Measurements from ENCODE around the gene C14orf93. TPM values are rescaled to one million over a fixed set of nuclear protein-coding genes. Genes with fewer than 3 reads are reported as not detected.

Gene C14orf93
- polyA plus RNA-seq, 6 donors from 2014 or later: 6.8 to 15.4 (median 11.6) TPM

DNA sequence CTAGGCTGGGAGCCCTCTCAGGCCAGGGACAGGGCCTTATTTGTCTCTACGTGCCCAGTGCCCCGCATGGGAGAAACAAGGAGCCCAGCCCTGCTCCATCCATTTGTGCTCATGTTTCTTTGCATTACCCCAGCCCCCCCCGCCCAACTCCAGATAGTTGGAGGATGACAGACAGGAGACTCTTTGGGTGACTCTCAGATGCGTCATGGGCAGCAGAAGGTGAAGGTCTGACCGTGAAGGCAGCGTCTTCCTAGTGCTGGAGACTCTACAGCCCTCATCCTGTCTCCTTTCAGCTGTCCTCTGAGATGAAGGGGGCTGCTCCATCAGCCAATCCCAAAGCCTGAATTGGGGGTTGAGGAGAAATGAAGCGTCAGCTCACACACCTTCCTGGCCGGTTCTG lies 31.8 kb upstream of the C14orf93 start:
- no peak overlapping the region for H3K4me3 Mint-ChIP-seq
- H3K27me3 Mint-ChIP-seq: peaks cover 0 to 25% (median 0%) of the 10 kb centered on the region in 3 donors

DNA sequence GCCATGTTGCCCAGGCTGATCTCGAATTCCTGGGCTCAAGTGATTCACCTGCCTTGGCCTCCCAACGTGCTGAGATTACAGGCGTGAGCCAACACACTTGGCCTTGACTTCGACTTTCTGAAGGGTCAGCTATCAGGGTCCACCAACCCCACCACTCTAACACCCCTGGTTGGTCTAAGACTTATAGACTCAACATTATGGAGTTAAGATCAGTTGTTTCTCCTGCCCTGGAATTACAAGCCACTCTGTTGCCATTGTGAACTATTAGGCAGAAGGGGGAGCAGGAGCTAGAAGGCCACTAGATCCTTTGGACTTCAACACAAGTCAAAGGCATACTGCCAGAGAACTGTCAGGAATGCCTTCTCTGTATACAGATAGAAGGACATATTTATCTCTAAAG lies 30.2 kb upstream of the C14orf93 start:
- peaks cover 0 to 20% (median 0%) of the 10 kb centered on the region in 3 donors for H3K27me3 Mint-ChIP-seq
- no peaks in the 10 kb centered on the region for H3K36me3 Mint-ChIP-seq
- H3K4me3 Mint-ChIP-seq: no peak overlapping the region
- H3K4me1 Mint-ChIP-seq: peaks cover 0 to 8% (median 8%) of the 10 kb centered on the region in 3 donors
- H3K27ac Mint-ChIP-seq: no peak overlapping the region
- DNase-seq: no peak
- ATAC-seq (ENCODE audit: low read depth in 2 of 2): no peak
- H3K9me3 Mint-ChIP-seq: no peaks in the 10 kb centered on the region

More for the DNA sequence above, 31.8 kb upstream of the C14orf93 start:
- no peaks in the 10 kb centered on the region for H3K9me3 Mint-ChIP-seq
- no peaks in the 10 kb centered on the region for H3K4me1 Mint-ChIP-seq
- no peak for ATAC-seq (ENCODE audit: low read depth in 2 of 2)
- no peak for DNase-seq
- no peak overlapping the region for H3K27ac Mint-ChIP-seq
- H3K36me3 Mint-ChIP-seq: no peaks in the 10 kb centered on the region

DNA sequence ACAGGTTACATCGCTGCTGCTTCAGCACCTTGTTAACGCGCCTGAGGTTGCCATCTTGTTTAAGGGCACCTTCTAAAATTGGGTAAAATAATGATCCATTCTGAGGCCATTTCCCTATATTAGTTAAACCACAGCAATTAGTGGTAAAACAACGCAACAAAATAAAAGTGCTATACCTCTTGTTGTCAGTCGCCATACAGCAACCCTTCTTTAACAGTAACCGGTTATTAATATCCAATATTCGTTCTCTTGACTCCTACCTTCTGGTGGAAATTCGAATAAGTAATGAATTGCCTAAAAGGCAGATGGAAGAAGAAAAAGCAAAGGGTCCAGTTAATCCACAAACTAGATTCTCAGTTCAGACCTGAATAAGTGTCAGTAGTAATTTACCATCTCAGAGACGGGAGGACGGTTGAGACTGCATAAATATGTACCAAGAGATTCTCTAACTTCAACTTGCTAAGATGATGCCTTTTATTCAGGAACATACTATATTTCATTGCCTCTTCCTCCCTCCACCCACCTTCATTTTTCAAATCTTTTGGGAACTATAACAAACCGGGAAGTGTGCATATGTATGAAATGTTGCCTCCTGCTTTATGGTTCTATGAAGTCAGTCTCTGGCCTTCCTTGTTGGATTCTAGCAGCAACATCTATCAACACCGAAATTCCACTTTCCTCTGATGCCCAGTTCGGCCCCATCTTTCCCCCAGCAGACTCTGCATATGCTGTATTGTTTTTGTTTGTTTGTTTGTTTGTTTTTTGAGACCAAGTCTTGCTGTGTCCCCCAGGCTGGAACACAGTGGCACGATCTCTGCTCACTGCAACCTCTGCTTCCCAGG lies 25.6 kb upstream of the C14orf93 start:
- H3K27me3 Mint-ChIP-seq: no peaks in the 10 kb centered on the region
- ATAC-seq (ENCODE audit: low read depth in 2 of 2): no peak
- H3K36me3 Mint-ChIP-seq: peaks cover 0 to 6% of the 10 kb centered on the region in 2 donors
- peaks cover 11 to 32% (median 27%) of the 10 kb centered on the region in 3 donors for H3K4me1 Mint-ChIP-seq
- H3K27ac Mint-ChIP-seq: peak overlapping the region; percentile 89 to 97 (median 94)
- DNase-seq: no peak
- H3K4me3 Mint-ChIP-seq: peak overlapping the region; percentile 81 to 98 (median 93)
- no peaks in the 10 kb centered on the region for H3K9me3 Mint-ChIP-seq

DNA sequence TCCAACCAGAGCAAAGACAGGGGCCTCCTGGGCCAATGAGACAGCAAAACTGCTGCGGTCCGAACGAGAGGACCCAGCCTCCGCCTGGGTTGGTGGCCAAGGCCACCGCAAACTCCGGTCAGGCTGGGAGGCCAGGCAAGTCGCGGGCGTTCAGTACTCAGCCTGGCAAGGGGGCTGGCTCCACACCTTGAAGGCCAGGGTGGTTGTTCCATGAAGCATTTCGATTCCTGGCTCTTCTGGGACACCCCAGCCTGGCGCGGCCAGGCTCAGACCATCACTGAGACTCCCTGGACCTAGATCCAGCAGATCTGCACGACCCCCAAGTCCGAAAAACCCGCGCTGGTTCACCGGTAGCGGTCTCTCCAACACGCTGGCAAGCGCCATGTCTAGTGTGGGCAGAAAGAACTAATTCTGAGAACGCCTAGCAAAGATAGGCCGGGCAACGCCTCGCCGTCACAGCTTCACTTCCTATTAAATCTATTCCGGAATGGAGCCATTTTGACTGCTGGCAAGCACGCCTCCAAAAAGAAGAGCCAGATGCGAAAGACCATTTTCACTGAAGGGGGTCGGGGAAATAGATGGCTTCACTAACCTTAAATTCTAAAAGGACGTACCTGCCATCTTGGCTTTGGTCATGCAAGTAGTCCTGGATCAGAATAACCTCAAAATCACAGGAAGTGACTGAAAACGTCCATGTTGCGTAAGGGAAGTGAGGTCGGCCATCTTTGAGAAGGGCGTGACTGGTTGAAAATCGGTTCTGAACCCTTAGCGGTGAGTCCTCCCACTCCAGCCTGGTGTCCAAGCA lies 24.8 kb upstream of the C14orf93 start, which contains the start of gene PSMB5:
PSMB5 (minus strand) TSS at position 403 of the 805 bp plus-strand sequence; CDS start at position 384, 19 bp downstream.
- ATAC-seq (ENCODE audit: low read depth in 2 of 2) (peak; percentile 91 to 93), DNase-seq (peak; percentile 91)
- Mint-ChIP-seq H3K4me3 (peak within 1 kb of the TSS; percentile 81 to 98 (median 93)), H3K4me1 (peaks cover 11 to 32% (median 27%) of the 10 kb centered on the region in 3 donors), H3K27me3 (no peaks in the 10 kb centered on the region), H3K27ac (peak within 1 kb of the TSS; percentile 89 to 97 (median 94)), H3K9me3 (no peaks in the 10 kb centered on the region), H3K36me3 (peaks cover 0 to 6% of the 10 kb centered on the region in 2 donors)

DNA sequence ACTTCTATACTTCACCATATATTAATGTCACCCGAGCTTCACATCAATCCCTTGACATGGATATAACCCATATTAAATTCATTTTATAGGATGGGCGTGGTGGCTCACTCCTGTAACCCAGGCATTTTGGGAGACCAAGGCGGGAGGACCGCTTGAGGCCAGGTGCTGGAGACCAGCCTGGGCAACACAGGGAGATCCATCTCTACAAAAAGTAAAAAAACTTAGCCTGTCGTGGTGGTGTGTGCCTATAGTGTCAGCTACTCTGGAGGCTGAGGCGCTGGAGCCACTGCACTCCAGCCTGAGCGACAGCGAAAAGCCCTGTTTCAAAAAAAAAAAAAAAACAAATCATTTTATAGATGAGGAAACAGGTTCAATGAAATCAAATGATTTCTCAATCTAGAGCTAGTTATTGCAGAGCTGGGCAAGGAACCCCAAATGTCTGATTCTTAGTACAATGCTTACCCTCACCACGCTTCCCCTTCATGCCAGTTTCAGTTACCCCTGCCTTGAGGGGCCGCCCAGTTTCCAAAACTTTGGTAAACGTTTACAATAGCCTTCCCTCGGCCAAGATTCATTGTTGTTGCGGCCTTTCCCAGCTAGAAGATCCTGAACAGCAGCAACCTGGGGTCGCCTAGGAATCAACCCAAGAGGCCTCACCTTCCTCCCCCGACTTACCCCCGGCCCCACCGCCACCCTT lies 24.0 kb upstream of the C14orf93 start:
- Mint-ChIP-seq H3K27ac (peak overlapping the region; percentile 89 to 97 (median 94)), H3K36me3 (peaks cover 0 to 11% of the 10 kb centered on the region in 2 donors), H3K4me3 (peak overlapping the region; percentile 81 to 98 (median 93)), H3K27me3 (no peaks in the 10 kb centered on the region), H3K4me1 (peaks cover 16 to 36% (median 33%) of the 10 kb centered on the region in 3 donors), H3K9me3 (no peaks in the 10 kb centered on the region)
- DNase-seq (no peak), ATAC-seq (ENCODE audit: low read depth in 2 of 2) (no peak)

DNA sequence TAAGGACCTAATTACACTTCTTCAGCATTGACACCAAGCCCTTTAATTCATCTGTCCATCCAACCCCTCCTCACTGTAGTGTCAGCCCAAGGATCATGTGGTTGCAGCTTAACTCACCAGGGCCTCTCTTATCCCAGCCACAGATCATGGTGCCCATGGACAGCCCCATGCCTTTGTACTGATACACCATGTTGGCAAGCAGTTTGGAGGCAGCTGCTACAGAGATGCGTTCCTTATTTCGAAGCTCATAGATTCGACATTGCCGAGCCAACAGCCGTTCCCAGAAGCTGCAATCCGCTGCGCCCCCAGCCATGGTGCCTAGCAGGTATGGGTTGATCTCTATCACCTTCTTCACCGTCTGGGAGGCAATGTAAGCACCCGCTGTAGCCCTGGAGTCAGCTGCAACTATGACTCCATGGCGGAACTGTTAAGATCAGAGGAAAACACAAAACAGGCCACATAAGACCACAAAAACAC lies 23.3 kb upstream of the C14orf93 start:
- DNase-seq (no peak), ATAC-seq (ENCODE audit: low read depth in 2 of 2) (no peak)
- Mint-ChIP-seq H3K36me3 (peaks cover 0 to 15% of the 10 kb centered on the region in 2 donors), H3K9me3 (no peaks in the 10 kb centered on the region), H3K27me3 (no peaks in the 10 kb centered on the region), H3K4me1 (peaks cover 20 to 40% (median 38%) of the 10 kb centered on the region in 3 donors), H3K4me3 (peak overlapping the region; percentile 81 to 98 (median 92)), H3K27ac (peak overlapping the region in 4 of 6 donors; percentile 47 to 84 (median 66))

DNA sequence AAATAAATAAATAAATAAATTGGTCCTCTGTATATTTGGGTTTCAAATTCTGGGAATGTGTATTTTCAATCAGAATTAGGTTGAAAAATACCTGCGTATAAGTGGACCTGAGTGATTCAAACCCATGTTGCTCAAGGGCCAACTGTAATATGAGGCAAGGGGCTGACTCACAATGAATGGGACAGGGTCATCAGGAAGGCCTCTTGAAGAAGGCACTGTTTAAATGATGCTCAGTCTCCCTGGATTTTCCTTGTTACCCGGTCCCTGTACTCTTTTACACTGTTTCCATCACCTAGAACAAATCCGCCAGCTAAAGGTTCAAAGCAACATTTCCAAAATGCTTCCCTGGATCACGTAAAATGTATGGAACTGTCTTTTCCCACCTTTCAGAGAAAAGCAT lies 21.0 kb upstream of the C14orf93 start:
- DNase-seq (no peak), ATAC-seq (ENCODE audit: low read depth in 2 of 2) (no peak)
- peaks cover 20 to 46% (median 44%) of the 10 kb centered on the region in 3 donors for H3K4me1 Mint-ChIP-seq
- H3K27ac Mint-ChIP-seq: no peak overlapping the region
- H3K36me3 Mint-ChIP-seq: peaks cover 2 to 15% of the 10 kb centered on the region in 2 donors
- H3K4me3 Mint-ChIP-seq: peak overlapping the region in 1 of 8 donors; percentile 53
- no peaks in the 10 kb centered on the region for H3K9me3 Mint-ChIP-seq
- no peaks in the 10 kb centered on the region for H3K27me3 Mint-ChIP-seq

DNA sequence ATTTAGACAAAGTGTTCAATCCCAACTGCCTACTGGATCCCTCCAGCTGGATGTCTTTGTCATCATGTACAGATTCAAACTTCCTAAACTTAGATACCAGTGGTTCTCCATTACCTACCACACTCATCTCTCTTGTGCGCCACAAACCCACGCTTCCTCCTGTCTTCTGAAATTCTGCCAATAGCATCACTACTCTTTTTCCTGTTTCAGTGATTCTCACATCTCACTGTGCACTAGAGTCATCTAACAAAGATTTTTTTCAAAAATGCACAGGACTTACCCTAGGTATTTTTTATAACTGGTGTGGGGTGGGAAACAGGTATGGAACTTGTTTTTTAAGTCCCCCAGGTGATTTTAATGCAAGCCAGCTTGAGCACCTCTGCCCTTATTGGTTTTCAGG lies 18.9 kb upstream of the C14orf93 start:
- Mint-ChIP-seq H3K4me1 (peaks cover 22 to 35% (median 34%) of the 10 kb centered on the region in 3 donors), H3K27me3 (no peaks in the 10 kb centered on the region), H3K36me3 (peaks cover 15 to 17% of the 10 kb centered on the region in 2 donors), H3K9me3 (no peaks in the 10 kb centered on the region), H3K27ac (peak overlapping the region in 3 of 6 donors; percentile 4 to 65 (median 21)), H3K4me3 (peak overlapping the region in 1 of 8 donors; percentile 5)
- ATAC-seq (ENCODE audit: low read depth in 2 of 2): no peak
- DNase-seq: no peak

DNA sequence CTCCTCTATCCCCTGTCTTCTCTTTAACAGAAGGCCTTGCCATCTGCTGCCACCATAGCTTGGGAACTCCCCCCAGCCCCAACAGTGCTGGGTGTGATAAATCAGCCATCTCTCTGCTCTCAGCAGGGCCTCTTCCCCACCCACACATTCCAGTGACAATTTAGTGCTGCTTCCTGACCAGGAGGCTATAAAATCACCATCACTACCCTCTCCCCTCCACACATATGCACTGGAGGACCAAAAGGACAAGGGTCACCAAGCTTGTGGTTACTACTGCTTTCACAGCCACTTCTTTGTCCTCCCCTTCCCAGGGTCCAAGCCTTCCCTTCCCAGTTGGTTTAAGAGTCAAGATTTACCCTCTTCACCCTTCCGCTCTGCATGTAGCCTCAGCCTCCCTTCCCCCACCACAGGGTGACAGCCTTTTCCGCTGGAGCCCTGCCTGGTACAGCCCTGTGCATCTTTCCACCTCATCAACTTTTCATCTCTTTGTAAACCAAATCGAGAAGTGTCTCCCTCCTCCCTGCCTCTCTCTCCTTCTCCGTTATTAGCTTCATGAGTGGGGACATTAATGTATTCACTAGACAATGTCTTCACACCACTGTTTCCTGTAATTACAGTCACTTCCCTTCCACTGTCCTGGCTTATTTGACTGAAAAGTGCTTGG lies 15.3 kb upstream of the C14orf93 start:
- Mint-ChIP-seq H3K36me3 (peaks cover 14 to 17% of the 10 kb centered on the region in 2 donors), H3K27ac (peak overlapping the region in 2 of 6 donors; percentile 1 to 94), H3K9me3 (no peaks in the 10 kb centered on the region), H3K4me1 (peaks cover 13 to 24% (median 20%) of the 10 kb centered on the region in 3 donors), H3K27me3 (no peaks in the 10 kb centered on the region), H3K4me3 (peak overlapping the region in 1 of 8 donors; percentile 30)
- DNase-seq (no peak), ATAC-seq (ENCODE audit: low read depth in 2 of 2) (no peak)

DNA sequence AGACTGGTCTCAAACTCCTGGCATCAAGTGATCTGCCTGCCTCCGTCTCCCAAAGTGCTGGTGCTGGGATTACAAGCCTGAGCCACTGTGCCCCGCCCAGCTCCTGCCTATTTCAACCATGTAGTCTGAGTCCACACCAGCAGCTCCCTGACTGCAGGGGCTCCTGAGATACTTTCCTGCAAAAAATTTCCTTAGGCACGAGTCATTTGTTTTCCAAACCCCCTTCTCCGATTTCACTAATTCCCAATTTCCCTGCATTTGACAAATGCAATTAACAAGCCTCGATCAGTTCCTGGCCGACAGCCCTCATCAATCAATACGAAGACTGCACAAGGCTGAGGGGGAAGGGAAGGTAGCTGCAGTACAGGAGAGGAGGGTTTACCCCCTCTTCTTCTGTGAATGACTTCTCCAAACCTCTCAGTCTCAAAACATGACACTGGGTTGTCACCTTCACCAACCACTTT lies 14.7 kb upstream of the C14orf93 start:
- H3K27me3 Mint-ChIP-seq: no peaks in the 10 kb centered on the region
- H3K4me1 Mint-ChIP-seq: peaks cover 13 to 24% (median 20%) of the 10 kb centered on the region in 3 donors
- H3K27ac Mint-ChIP-seq: peak overlapping the region in 1 of 6 donors; percentile 56
- H3K9me3 Mint-ChIP-seq: no peaks in the 10 kb centered on the region
- ATAC-seq (ENCODE audit: low read depth in 2 of 2) (no peak), DNase-seq (no peak)
- H3K4me3 Mint-ChIP-seq: no peak overlapping the region
- H3K36me3 Mint-ChIP-seq: peaks cover 14 to 17% of the 10 kb centered on the region in 2 donors

DNA sequence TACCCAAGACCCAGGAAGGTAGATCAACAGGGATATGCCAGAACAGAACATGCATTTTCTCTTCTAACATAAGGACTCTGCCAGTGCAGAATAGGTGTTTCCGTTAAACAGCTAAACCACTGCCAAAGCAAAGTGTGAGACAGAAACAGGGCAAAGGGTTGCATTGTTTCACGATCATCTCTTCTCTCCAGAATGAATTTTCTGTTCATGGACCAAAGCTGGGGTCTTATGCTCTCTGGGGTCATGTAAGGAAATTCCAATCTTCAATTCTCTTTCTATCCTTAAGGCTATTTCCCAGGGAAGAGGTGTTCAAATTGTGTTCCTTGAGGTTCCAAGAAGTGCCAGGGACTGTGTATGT lies 13.8 kb upstream of the C14orf93 start:
- Mint-ChIP-seq H3K27me3 (no peaks in the 10 kb centered on the region), H3K27ac (peak overlapping the region in 2 of 6 donors; percentile 23 to 82), H3K4me1 (peaks cover 7 to 16% (median 14%) of the 10 kb centered on the region in 3 donors), H3K36me3 (peaks cover 7 to 17% of the 10 kb centered on the region in 2 donors), H3K9me3 (no peaks in the 10 kb centered on the region), H3K4me3 (no peak overlapping the region)
- DNase-seq (no peak), ATAC-seq (ENCODE audit: low read depth in 2 of 2) (no peak)

DNA sequence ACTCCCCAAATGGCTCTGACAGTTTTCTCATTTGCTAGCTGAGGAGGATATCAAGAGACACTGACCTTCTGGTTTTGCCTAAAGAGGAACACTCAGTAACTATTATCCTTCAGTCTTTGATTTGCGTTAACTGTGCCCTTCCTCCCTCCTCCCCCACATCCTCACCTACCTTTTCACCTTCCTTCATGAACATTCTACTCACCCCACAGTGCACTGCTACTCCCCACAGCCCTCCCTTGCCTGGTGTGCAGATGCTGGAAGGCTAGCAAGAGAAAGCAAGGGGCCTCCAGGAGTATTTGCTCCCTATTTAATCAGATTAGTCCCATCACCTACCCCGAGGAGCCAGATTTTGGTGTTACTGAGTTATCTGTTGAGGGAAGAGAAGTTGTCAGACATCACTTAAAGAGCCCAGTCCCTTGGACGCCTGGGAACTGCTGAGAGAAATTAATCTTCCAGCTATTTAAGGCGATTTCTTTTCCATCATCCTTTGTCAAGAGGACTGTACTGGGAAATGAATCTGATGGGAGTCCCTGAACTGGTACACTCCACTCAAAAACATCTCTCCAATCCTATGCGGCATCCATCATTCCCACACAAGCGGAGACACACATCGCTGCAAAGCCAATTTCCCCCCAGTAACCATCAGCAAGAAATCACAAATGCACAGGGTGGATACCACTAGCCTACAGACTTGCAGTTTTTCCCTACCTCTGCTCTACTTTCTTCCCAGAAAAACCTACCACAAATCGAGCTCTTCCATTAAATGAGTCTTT lies 13.3 kb upstream of the C14orf93 start:
- no peak for ATAC-seq (ENCODE audit: low read depth in 2 of 2)

More for the DNA sequence above, 13.3 kb upstream of the C14orf93 start:
- no peak for DNase-seq
- Mint-ChIP-seq H3K4me3 (no peak overlapping the region), H3K36me3 (peaks cover 5 to 17% of the 10 kb centered on the region in 2 donors), H3K4me1 (peaks cover 5 to 13% (median 12%) of the 10 kb centered on the region in 3 donors), H3K9me3 (no peaks in the 10 kb centered on the region), H3K27me3 (no peaks in the 10 kb centered on the region), H3K27ac (peak overlapping the region in 1 of 6 donors; percentile 41)

Data from naive B cell (primary cell).